Karpas-422 (cell line): ENCODE measurements around the gene TMEFF2. TPM values are rescaled to one million over a fixed set of nuclear protein-coding genes. Genes with fewer than 3 reads are reported as not detected.

Source experiments
- DNase-seq: peaks from one replicate; pipeline ENCODE4 v3.0.0-alpha.2; 2015
- H2AFZ ChIP-seq: fragments of 200-600 bp; sonication (generic); 2 replicates; pipeline ENCODE4 v1.6.1; 2014; ENCODE audit warnings: antibody characterized with exemption, low read length, mixed read lengths
- H3K27ac ChIP-seq: fragments of 200-600 bp; sonication (generic); 2 replicates; pipeline ENCODE4 v1.5.1; 2014; ENCODE audit warnings: mild to moderate bottlenecking, low read length, moderate library complexity
- H3K27me3 ChIP-seq: fragments of 200-600 bp; sonication (generic); 2 replicates; pipeline ENCODE4 v1.6.1; 2014; ENCODE audit warnings: low read length, mixed read lengths
- H3K36me3 ChIP-seq: fragments of 200-600 bp; sonication (generic); 2 replicates; pipeline ENCODE4 v1.6.1; 2014; ENCODE audit warnings: low read length, mixed read lengths; ENCODE audit not compliant: insufficient read depth
- H3K4me1 ChIP-seq: fragments of 200-600 bp; sonication (generic); 2 replicates; pipeline ENCODE4 v1.6.1; 2014; ENCODE audit warnings: mild to moderate bottlenecking, low read length, mixed read lengths
- H3K4me2 ChIP-seq: fragments of 200-600 bp; sonication (generic); 2 replicates; pipeline ENCODE4 v1.6.1; 2014; ENCODE audit warnings: low read length, low read depth, mild to moderate bottlenecking; ENCODE audit not compliant: poor library complexity, severe bottlenecking
- H3K4me3 ChIP-seq: fragments of 200-600 bp; sonication (generic); 2 replicates; pipeline ENCODE4 v1.5.1; 2014; ENCODE audit warnings: mild to moderate bottlenecking, antibody characterized with exemption, low read length, mixed read lengths
- H3K79me2 ChIP-seq: fragments of 200-600 bp; sonication (generic); 2 replicates; pipeline ENCODE4 v1.6.1; 2014; ENCODE audit warnings: mild to moderate bottlenecking, low read length, mixed read lengths
- H3K9ac ChIP-seq: fragments of 200-600 bp; sonication (generic); 2 replicates; pipeline ENCODE4 v1.6.0; 2014; ENCODE audit warnings: low read length
- H3K9me2 ChIP-seq: fragments of 200-600 bp; sonication (generic), shearing (Covaris generic); replicated peaks from 2 replicates; pipeline ENCODE4 v1.6.0; 2014; ENCODE audit warnings: mild to moderate bottlenecking, low read length, moderate library complexity; ENCODE audit not compliant: insufficient read depth
- H3K9me3 ChIP-seq: fragments of 300-700, 200-600 bp; sonication (generic); 2 replicates; pipeline ENCODE4 v1.6.1; 2014; ENCODE audit warnings: low read length, mixed read lengths
- H4K20me1 ChIP-seq: fragments of 200-600 bp; sonication (generic); 2 replicates; pipeline ENCODE4 v1.6.1; 2014; ENCODE audit warnings: mild to moderate bottlenecking, antibody characterized with exemption, low read length, low read depth; ENCODE audit not compliant: insufficient read depth
- total RNA-seq: library from RNA; depleted of rRNA; stranded (reverse); fragments of >200 nt; shearing (Covaris generic); gene quantifications from 2 replicates; pipeline ENCODE4 v1.2.3, GENCODE V29; 2014; ENCODE audit warnings: low replicate concordance

The TMEFF2 gene
- total RNA-seq, 1 experiment from 2014 or later, result not detected

GRCh38 chr2:192026825-192027120 is 168.0 kb downstream of the TMEFF2 start:
- H3K4me1 ChIP-seq, result no peaks in the 10 kb centered on the region
- H3K27me3 ChIP-seq, result no peaks in the 10 kb centered on the region
- H3K9me2 ChIP-seq, result no peaks in the 10 kb centered on the region
- no peak overlapping the region for H3K9ac ChIP-seq
- DNase-seq, result no peak
- H3K9me3 ChIP-seq, result no peaks in the 10 kb centered on the region
- H3K36me3 ChIP-seq, result no peaks in the 10 kb centered on the region
- no peak overlapping the region for H3K4me2 ChIP-seq
- no peak overlapping the region for H3K27ac ChIP-seq
- no peak overlapping the region for H3K4me3 ChIP-seq
- no peaks in the 10 kb centered on the region for H3K79me2 ChIP-seq
- H4K20me1 ChIP-seq, result no peaks in the 10 kb centered on the region
- H2AFZ ChIP-seq, result no peak overlapping the region

- Histone ChIP-seq H3K79me2 (no peaks in the 10 kb centered on the region), H3K9me3 (no peaks in the 10 kb centered on the region), H3K9ac (no peak overlapping the region), H3K4me3 (no peak overlapping the region), H3K4me2 (no peak overlapping the region), H2AFZ (no peak overlapping the region), H3K9me2 (no peaks in the 10 kb centered on the region), H4K20me1 (no peaks in the 10 kb centered on the region), H3K27ac (no peak overlapping the region), H3K27me3 (no peaks in the 10 kb centered on the region), H3K4me1 (no peaks in the 10 kb centered on the region), H3K36me3 (no peaks in the 10 kb centered on the region)
- no peak for DNase-seq
Observed at GRCh38 chr2:192026059-192026824, 168.5 kb downstream of the TMEFF2 start.

- Histone ChIP-seq H3K27me3 (no peaks in the 10 kb centered on the region), H2AFZ (no peak overlapping the region), H4K20me1 (no peaks in the 10 kb centered on the region), H3K4me3 (no peak overlapping the region), H3K9me3 (no peaks in the 10 kb centered on the region), H3K79me2 (no peaks in the 10 kb centered on the region), H3K9me2 (no peaks in the 10 kb centered on the region), H3K9ac (no peak overlapping the region), H3K27ac (no peak overlapping the region), H3K4me2 (no peak overlapping the region), H3K36me3 (no peaks in the 10 kb centered on the region), H3K4me1 (no peaks in the 10 kb centered on the region)
- DNase-seq, result no peak
Observed at GRCh38 chr2:192025637-192026036, 169.1 kb downstream of the TMEFF2 start.

- no peaks in the 10 kb centered on the region for H3K4me1 ChIP-seq
- no peaks in the 10 kb centered on the region for H3K27me3 ChIP-seq
- H4K20me1 ChIP-seq, result no peaks in the 10 kb centered on the region
- H3K4me2 ChIP-seq, result no peak overlapping the region
- no peak for DNase-seq
- no peak overlapping the region for H3K9ac ChIP-seq
- H3K36me3 ChIP-seq, result no peaks in the 10 kb centered on the region
- H3K9me3 ChIP-seq, result no peaks in the 10 kb centered on the region
- no peaks in the 10 kb centered on the region for H3K79me2 ChIP-seq
- no peak overlapping the region for H3K4me3 ChIP-seq
- no peaks in the 10 kb centered on the region for H3K9me2 ChIP-seq
- no peak overlapping the region for H3K27ac ChIP-seq
- H2AFZ ChIP-seq, result no peak overlapping the region
Observed at GRCh38 chr2:192023006-192023405, 171.7 kb downstream of the TMEFF2 start.

- H4K20me1 ChIP-seq, result no peaks in the 10 kb centered on the region
- H3K4me3 ChIP-seq, result no peak overlapping the region
- no peak overlapping the region for H2AFZ ChIP-seq
- H3K27ac ChIP-seq, result no peak overlapping the region
- no peak overlapping the region for H3K4me2 ChIP-seq
- H3K9me3 ChIP-seq, result no peaks in the 10 kb centered on the region
- DNase-seq, result no peak
- H3K9ac ChIP-seq, result no peak overlapping the region
- no peaks in the 10 kb centered on the region for H3K4me1 ChIP-seq
- H3K36me3 ChIP-seq, result no peaks in the 10 kb centered on the region
- H3K79me2 ChIP-seq, result no peaks in the 10 kb centered on the region
- no peaks in the 10 kb centered on the region for H3K27me3 ChIP-seq
- no peaks in the 10 kb centered on the region for H3K9me2 ChIP-seq
Observed at GRCh38 chr2:192017844-192018243, 176.9 kb downstream of the TMEFF2 start.

- H3K9me2 ChIP-seq, result no peaks in the 10 kb centered on the region
- H3K4me3 ChIP-seq, result no peak overlapping the region
- H2AFZ ChIP-seq, result no peak overlapping the region
- no peaks in the 10 kb centered on the region for H3K4me1 ChIP-seq
- H3K27me3 ChIP-seq, result no peaks in the 10 kb centered on the region
- H3K27ac ChIP-seq, result no peak overlapping the region
- no peaks in the 10 kb centered on the region for H3K9me3 ChIP-seq
- no peaks in the 10 kb centered on the region for H3K36me3 ChIP-seq
- no peaks in the 10 kb centered on the region for H4K20me1 ChIP-seq
- no peak overlapping the region for H3K9ac ChIP-seq
- no peak for DNase-seq
- no peak overlapping the region for H3K4me2 ChIP-seq
- no peaks in the 10 kb centered on the region for H3K79me2 ChIP-seq
Observed at GRCh38 chr2:192016265-192016664, 178.5 kb downstream of the TMEFF2 start.

GRCh38 chr2:192013211-192013610 is 181.5 kb downstream of the TMEFF2 start:
- Histone ChIP-seq H3K4me2 (no peak overlapping the region), H3K36me3 (no peaks in the 10 kb centered on the region), H3K9me3 (no peaks in the 10 kb centered on the region), H3K9me2 (no peaks in the 10 kb centered on the region), H3K27me3 (no peaks in the 10 kb centered on the region), H3K9ac (no peak overlapping the region), H4K20me1 (no peaks in the 10 kb centered on the region), H3K27ac (no peak overlapping the region), H3K4me3 (no peak overlapping the region), H3K79me2 (no peaks in the 10 kb centered on the region), H2AFZ (no peak overlapping the region), H3K4me1 (no peaks in the 10 kb centered on the region)
- no peak for DNase-seq

- H3K9me2 ChIP-seq, result no peaks in the 10 kb centered on the region
- no peaks in the 10 kb centered on the region for H3K79me2 ChIP-seq
- H2AFZ ChIP-seq, result no peak overlapping the region
- no peaks in the 10 kb centered on the region for H3K4me1 ChIP-seq
- no peaks in the 10 kb centered on the region for H3K27me3 ChIP-seq
- H3K9ac ChIP-seq, result no peak overlapping the region
- no peaks in the 10 kb centered on the region for H4K20me1 ChIP-seq
- no peak for DNase-seq
- H3K36me3 ChIP-seq, result no peaks in the 10 kb centered on the region
- H3K27ac ChIP-seq, result no peak overlapping the region
- no peak overlapping the region for H3K4me3 ChIP-seq
- H3K9me3 ChIP-seq, result no peaks in the 10 kb centered on the region
- no peak overlapping the region for H3K4me2 ChIP-seq
Observed at GRCh38 chr2:192011196-192011595, 183.5 kb downstream of the TMEFF2 start.
